Measurements from ENCODE around the gene SLC30A1.

GRCh38 chr1:211628417-211628816, 49.5 kb upstream of the SLC30A1 start:
- no peak for TF ChIP-seq CTCF (IDR thresholded peaks at IDR 0.05)
- no peak for TF ChIP-seq POLR2A (IDR thresholded peaks at IDR 0.05)
